ENCODE data around the gene BTAF1.

The BTAF1 gene

DNA sequence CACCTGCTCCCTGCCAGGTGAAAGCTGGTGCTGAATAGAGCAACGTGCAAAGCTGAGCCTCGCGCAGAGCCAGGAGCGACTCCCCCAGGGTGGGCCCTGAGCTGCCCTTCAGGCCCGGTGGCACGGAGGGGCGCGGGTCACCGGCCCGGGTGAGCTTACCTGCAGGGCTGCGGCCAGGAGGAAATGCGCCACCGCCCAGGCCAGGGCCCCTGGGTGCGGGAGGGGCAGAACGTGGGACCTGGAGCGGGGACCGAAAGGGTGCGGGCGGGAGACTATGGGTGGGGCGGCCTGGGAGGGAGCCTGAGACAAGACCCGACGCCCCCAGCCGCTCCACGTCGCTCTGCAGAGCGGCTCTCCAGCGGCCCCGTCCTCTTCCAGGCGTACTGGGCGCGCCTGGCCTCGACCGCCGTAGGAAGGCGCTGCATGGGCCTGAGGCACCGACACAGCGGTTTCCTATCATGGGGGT lies 122.1 kb downstream of the BTAF1 start:
- Histone ChIP-seq H3K36me3 (ENCODE audit: control insufficient read depth in 2 of 2, insufficient read depth in 2 of 2, low read length in 2 of 2) (peaks cover 4 to 5% of the 10 kb centered on the region in 2 donors), H3K27ac (ENCODE audit: low read length) (no peak overlapping the region), H3K4me1 (ENCODE audit: control insufficient read depth, insufficient read depth, low read length) (no peaks in the 10 kb centered on the region), H3K4me3 (ENCODE audit: low read length in 2 of 2) (no peak overlapping the region), H3K9me3 (ENCODE audit: control insufficient read depth in 2 of 2, low read length in 2 of 2) (no peaks in the 10 kb centered on the region), H3K27me3 (ENCODE audit: control insufficient read depth in 1 of 2, insufficient read depth in 2 of 2, low read length in 2 of 2) (no peaks in the 10 kb centered on the region), H3K9ac (ENCODE audit: low read length in 2 of 2) (no peak overlapping the region)

DNA sequence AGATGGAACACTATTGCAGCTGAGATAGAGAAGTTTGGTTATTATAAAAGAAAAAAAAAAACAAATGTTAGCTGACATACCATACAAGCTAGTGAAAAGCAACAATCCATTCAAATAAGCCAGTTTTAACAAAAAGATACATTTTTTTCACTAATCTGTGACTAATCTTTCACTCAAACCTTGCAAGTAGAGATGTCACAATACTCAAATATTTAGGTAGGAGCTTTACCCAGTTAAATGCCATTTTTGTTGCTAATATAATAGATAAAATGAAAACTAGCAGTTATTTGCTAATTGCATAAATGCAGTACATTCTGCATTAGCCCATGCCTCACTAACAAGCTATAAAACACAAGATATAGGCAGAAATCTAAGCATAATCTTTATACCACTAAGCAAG lies 123.6 kb downstream of the BTAF1 start:
- Histone ChIP-seq H3K9me3 (ENCODE audit: control insufficient read depth in 2 of 2, low read length in 2 of 2) (no peaks in the 10 kb centered on the region), H3K27ac (ENCODE audit: low read length) (no peak overlapping the region), H3K27me3 (ENCODE audit: control insufficient read depth in 1 of 2, insufficient read depth in 2 of 2, low read length in 2 of 2) (no peaks in the 10 kb centered on the region), H3K4me3 (ENCODE audit: low read length in 2 of 2) (no peak overlapping the region), H3K36me3 (ENCODE audit: control insufficient read depth in 2 of 2, insufficient read depth in 2 of 2, low read length in 2 of 2) (peaks cover 7 to 10% of the 10 kb centered on the region in 2 donors), H3K4me1 (ENCODE audit: control insufficient read depth, insufficient read depth, low read length) (no peaks in the 10 kb centered on the region), H3K9ac (ENCODE audit: low read length in 2 of 2) (no peak overlapping the region)

DNA sequence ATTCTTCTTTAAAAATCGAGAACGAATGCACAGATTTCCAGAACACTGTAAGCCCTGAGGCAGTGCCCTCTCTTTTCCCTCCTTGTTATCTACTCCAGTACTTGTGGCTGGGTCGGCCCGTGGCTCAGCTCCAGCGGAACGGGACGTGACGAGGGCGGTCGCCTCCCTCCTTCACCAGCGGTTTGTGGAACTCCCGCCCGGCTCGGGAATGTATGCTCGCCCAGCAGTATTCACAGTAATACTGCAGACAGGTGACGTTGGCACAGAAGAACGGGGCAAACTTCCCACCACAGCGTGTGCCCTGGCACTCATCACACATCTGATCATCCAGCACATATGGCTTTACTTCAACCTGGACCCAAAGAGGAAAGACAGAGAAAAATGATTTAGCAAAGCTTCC lies 128.5 kb downstream of the BTAF1 start:
- H3K27ac ChIP-seq (ENCODE audit: low read length) = no peak overlapping the region
- H3K9ac ChIP-seq (ENCODE audit: low read length in 2 of 2) = no peak overlapping the region
- H3K4me3 ChIP-seq (ENCODE audit: low read length in 2 of 2) = no peak overlapping the region
- H3K36me3 ChIP-seq (ENCODE audit: control insufficient read depth in 2 of 2, insufficient read depth in 2 of 2, low read length in 2 of 2) = peaks cover 12 to 14% of the 10 kb centered on the region in 2 donors
- no peaks in the 10 kb centered on the region for H3K4me1 ChIP-seq (ENCODE audit: control insufficient read depth, insufficient read depth, low read length)
- H3K9me3 ChIP-seq (ENCODE audit: control insufficient read depth in 2 of 2, low read length in 2 of 2) = no peaks in the 10 kb centered on the region
- H3K27me3 ChIP-seq (ENCODE audit: control insufficient read depth in 1 of 2, insufficient read depth in 2 of 2, low read length in 2 of 2) = no peaks in the 10 kb centered on the region

DNA sequence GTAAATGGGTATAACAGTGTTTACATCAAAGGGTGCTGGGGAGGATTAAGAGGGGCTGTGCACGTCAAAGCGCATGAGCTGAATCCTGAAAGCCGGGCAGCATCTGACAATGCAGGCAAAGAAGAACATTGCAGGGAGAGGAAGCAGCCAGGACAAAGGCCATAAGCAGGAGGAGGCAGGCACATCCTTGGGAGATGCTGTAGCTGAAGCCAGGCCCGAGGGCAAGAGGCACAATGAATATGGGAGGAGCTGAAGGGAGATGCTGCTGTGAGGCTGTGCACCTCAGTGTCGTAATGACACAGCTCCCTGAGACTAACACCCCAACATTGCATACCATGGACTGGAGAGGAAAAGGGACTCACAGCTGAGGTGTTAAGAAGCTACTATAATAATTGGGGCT lies 129.2 kb downstream of the BTAF1 start:
- Histone ChIP-seq H3K9ac (ENCODE audit: low read length in 2 of 2) (no peak overlapping the region), H3K36me3 (ENCODE audit: control insufficient read depth in 2 of 2, insufficient read depth in 2 of 2, low read length in 2 of 2) (peaks cover 12 to 13% of the 10 kb centered on the region in 2 donors), H3K4me1 (ENCODE audit: control insufficient read depth, insufficient read depth, low read length) (no peaks in the 10 kb centered on the region), H3K9me3 (ENCODE audit: control insufficient read depth in 2 of 2, low read length in 2 of 2) (no peaks in the 10 kb centered on the region), H3K4me3 (ENCODE audit: low read length in 2 of 2) (no peak overlapping the region), H3K27ac (ENCODE audit: low read length) (no peak overlapping the region), H3K27me3 (ENCODE audit: control insufficient read depth in 1 of 2, insufficient read depth in 2 of 2, low read length in 2 of 2) (no peaks in the 10 kb centered on the region)

DNA sequence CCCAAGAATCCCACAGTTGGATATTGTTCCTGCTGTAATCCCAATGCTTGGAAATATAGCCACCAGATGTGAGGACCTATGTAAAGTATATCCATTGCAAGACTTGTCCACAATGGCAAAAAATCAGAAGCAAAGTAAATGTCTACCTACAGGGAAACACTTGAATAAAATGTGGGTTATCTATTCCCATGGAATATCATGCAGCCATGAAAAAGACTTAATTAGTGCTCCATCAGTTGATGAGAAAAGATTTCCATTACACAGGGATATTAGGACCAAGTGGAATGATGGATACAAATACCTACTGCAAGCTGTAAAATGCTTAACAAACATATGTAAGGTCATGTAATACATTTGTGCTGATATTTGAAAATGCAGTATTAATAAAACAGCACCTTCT lies 131.2 kb downstream of the BTAF1 start:
- Histone ChIP-seq H3K4me3 (ENCODE audit: low read length in 2 of 2) (no peak overlapping the region), H3K36me3 (ENCODE audit: control insufficient read depth in 2 of 2, insufficient read depth in 2 of 2, low read length in 2 of 2) (peaks cover 8 to 9% of the 10 kb centered on the region in 2 donors)

DNA sequence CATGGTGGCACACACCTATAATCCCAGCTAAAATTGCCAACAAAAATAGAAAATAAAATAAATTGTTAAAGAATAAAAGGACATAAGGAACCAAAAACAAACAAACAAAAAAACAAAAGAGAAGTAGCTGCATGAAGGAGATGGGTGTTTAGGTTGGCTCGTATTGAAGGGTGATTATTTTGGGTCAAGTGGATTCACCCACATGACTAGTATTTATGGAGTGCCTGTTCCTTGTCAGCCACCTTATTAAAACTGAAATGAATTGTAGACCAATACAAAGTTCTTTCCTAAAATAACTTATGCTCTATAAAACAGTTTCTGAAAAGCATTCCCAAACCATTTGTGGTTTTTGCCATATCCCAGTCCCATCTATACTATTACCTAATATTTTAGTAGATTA lies 138.7 kb downstream of the BTAF1 start:
- no peak overlapping the region for H3K4me3 ChIP-seq (ENCODE audit: low read length in 2 of 2)
- no peaks in the 10 kb centered on the region for H3K27me3 ChIP-seq (ENCODE audit: control insufficient read depth in 1 of 2, insufficient read depth in 2 of 2, low read length in 2 of 2)
- no peak overlapping the region for H3K9ac ChIP-seq (ENCODE audit: low read length in 2 of 2)
- no peaks in the 10 kb centered on the region for H3K9me3 ChIP-seq (ENCODE audit: control insufficient read depth in 2 of 2, low read length in 2 of 2)
- H3K36me3 ChIP-seq (ENCODE audit: control insufficient read depth in 2 of 2, insufficient read depth in 2 of 2, low read length in 2 of 2) = no peaks in the 10 kb centered on the region
- H3K27ac ChIP-seq (ENCODE audit: low read length) = no peak overlapping the region
- H3K4me1 ChIP-seq (ENCODE audit: control insufficient read depth, insufficient read depth, low read length) = no peaks in the 10 kb centered on the region

More for the DNA sequence above, 131.2 kb downstream of the BTAF1 start:
- Histone ChIP-seq H3K27me3 (ENCODE audit: control insufficient read depth in 1 of 2, insufficient read depth in 2 of 2, low read length in 2 of 2) (no peaks in the 10 kb centered on the region), H3K4me1 (ENCODE audit: control insufficient read depth, insufficient read depth, low read length) (no peaks in the 10 kb centered on the region), H3K9ac (ENCODE audit: low read length in 2 of 2) (no peak overlapping the region), H3K9me3 (ENCODE audit: control insufficient read depth in 2 of 2, low read length in 2 of 2) (no peaks in the 10 kb centered on the region), H3K27ac (ENCODE audit: low read length) (no peak overlapping the region)

DNA sequence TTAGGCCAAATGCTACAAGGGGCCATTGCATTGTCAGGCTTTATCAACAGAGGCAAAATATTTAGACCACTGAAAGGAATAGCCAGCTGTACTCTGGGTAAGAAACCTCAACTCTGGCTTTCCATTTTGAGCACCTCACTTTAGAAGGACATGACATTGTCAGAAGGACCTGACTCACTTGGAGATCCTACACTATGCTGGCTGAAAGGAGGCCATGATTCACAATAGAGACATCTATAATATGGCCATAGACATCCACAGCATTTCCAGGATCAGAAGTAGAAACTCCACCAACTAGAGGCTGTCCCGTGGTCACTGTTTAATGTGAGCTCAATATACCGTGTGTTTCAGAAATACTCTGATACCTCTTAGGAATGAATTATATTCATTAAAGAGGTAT lies 140.9 kb downstream of the BTAF1 start:
- Histone ChIP-seq H3K9me3 (ENCODE audit: control insufficient read depth in 2 of 2, low read length in 2 of 2) (no peaks in the 10 kb centered on the region), H3K4me3 (ENCODE audit: low read length in 2 of 2) (no peak overlapping the region), H3K9ac (ENCODE audit: low read length in 2 of 2) (no peak overlapping the region), H3K27me3 (ENCODE audit: control insufficient read depth in 1 of 2, insufficient read depth in 2 of 2, low read length in 2 of 2) (no peaks in the 10 kb centered on the region), H3K4me1 (ENCODE audit: control insufficient read depth, insufficient read depth, low read length) (no peaks in the 10 kb centered on the region), H3K36me3 (ENCODE audit: control insufficient read depth in 2 of 2, insufficient read depth in 2 of 2, low read length in 2 of 2) (peaks cover 0 to 2% of the 10 kb centered on the region in 2 donors), H3K27ac (ENCODE audit: low read length) (no peak overlapping the region)

DNA sequence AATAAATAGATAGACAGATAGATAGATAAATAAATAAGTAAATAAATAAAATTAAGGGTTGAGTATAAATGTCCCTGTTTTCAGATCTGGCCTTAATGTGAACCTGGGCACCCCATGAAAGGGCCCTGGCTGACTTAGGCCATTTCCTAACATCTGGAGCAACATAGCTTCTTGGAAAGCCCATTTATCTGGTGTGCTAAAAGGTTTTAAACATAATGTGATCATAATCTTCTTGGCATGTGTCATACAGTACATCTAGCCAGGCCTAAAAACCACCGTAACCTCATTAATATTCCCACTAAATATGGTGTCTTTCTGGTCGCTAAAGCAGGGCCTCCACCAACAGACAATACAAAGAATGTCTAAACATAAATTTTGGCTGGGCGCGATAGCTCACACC lies 142.8 kb downstream of the BTAF1 start:
- no peaks in the 10 kb centered on the region for H3K27me3 ChIP-seq (ENCODE audit: control insufficient read depth in 1 of 2, insufficient read depth in 2 of 2, low read length in 2 of 2)
- no peaks in the 10 kb centered on the region for H3K4me1 ChIP-seq (ENCODE audit: control insufficient read depth, insufficient read depth, low read length)
- H3K4me3 ChIP-seq (ENCODE audit: low read length in 2 of 2) = no peak overlapping the region
- no peak overlapping the region for H3K27ac ChIP-seq (ENCODE audit: low read length)
- peaks cover 0 to 2% of the 10 kb centered on the region in 2 donors for H3K36me3 ChIP-seq (ENCODE audit: control insufficient read depth in 2 of 2, insufficient read depth in 2 of 2, low read length in 2 of 2)
- no peak overlapping the region for H3K9ac ChIP-seq (ENCODE audit: low read length in 2 of 2)
- H3K9me3 ChIP-seq (ENCODE audit: control insufficient read depth in 2 of 2, low read length in 2 of 2) = no peaks in the 10 kb centered on the region

DNA sequence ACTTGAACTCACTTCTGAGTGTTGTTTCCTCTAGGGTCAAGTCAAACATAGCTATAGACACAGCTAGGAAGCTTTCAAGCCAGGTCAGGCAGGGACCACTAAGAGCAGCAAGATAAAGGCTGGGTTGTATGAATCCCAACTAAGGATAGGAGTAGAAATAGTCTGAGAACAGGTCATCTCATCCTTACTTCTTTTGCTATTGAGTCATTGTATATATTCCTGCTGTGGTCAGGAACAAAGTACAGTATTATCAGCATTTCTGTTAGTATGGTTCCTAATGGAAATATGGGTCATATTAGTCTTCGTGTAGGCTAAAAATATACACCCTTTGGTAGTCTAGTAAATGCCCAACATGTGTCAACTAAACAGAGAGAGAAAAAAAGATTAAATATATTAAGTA lies 145.3 kb downstream of the BTAF1 start:
- H3K27ac ChIP-seq (ENCODE audit: low read length) = no peak overlapping the region
- H3K9me3 ChIP-seq (ENCODE audit: control insufficient read depth in 2 of 2, low read length in 2 of 2) = no peaks in the 10 kb centered on the region
- no peaks in the 10 kb centered on the region for H3K4me1 ChIP-seq (ENCODE audit: control insufficient read depth, insufficient read depth, low read length)
- peaks cover 0 to 2% of the 10 kb centered on the region in 2 donors for H3K36me3 ChIP-seq (ENCODE audit: control insufficient read depth in 2 of 2, insufficient read depth in 2 of 2, low read length in 2 of 2)
- H3K27me3 ChIP-seq (ENCODE audit: control insufficient read depth in 1 of 2, insufficient read depth in 2 of 2, low read length in 2 of 2) = no peaks in the 10 kb centered on the region
- H3K4me3 ChIP-seq (ENCODE audit: low read length in 2 of 2) = no peak overlapping the region
- no peak overlapping the region for H3K9ac ChIP-seq (ENCODE audit: low read length in 2 of 2)

DNA sequence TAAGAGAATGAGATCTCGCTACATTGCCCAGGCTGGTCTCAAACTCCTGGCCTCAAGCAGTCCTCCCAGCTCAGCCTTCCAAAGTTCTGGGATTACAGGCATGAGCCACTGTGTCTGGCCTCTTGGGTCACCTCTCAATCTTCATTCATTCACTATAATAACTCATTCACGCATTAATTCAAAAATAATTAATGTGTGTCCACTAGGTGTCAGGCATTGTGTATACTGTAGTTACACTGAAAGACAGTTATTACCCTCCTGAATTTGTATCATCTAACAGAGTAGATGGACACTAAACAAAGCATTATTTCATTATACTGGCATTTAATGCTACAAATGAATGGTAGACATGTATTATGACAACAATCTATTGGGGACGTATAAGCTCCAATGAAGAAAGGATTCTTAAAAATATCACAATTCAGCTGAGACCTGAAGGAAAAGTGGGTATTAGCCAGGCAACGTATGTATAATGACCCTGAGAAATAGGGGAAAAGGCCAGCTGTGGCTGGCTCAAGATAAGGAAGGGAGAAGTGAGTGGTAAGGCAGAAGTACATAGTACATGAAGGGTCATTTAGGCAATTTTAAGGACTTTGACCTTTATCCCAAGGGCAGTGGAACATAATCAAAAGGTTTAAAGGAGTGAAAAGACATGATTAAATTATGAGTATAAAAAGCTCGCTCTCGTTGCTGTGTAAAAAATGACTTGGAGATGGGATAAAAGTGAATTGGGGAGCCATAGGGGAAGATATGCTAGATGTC lies 150.7 kb downstream of the BTAF1 start:
- H3K36me3 ChIP-seq (ENCODE audit: control insufficient read depth in 2 of 2, insufficient read depth in 2 of 2, low read length in 2 of 2) = peaks cover 0 to 5% of the 10 kb centered on the region in 2 donors
- no peaks in the 10 kb centered on the region for H3K4me1 ChIP-seq (ENCODE audit: control insufficient read depth, insufficient read depth, low read length)
- no peak overlapping the region for H3K4me3 ChIP-seq (ENCODE audit: low read length in 2 of 2)
- no peaks in the 10 kb centered on the region for H3K27me3 ChIP-seq (ENCODE audit: control insufficient read depth in 1 of 2, insufficient read depth in 2 of 2, low read length in 2 of 2)
- H3K9ac ChIP-seq (ENCODE audit: low read length in 2 of 2) = no peak overlapping the region
- no peaks in the 10 kb centered on the region for H3K9me3 ChIP-seq (ENCODE audit: control insufficient read depth in 2 of 2, low read length in 2 of 2)
- H3K27ac ChIP-seq (ENCODE audit: low read length) = no peak overlapping the region

DNA sequence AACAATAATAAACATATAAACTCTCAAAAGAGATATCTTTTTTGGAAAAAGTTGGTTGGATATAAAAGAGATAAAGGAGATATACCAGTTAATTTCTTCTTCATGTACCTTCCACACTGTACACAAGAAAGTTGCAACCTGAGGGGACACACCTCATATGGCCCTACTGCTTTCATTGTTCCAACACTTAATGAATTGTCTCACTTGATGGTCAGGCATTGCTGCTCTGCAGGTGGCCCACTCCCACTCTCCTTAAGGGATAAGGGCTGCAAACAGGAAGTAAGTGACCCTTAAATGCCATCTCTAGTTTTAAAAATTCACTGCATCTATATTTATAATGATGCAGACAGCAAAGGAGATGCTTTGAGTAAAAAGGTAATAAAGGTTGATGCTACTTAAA lies 152.3 kb downstream of the BTAF1 start:
- no peaks in the 10 kb centered on the region for H3K4me1 ChIP-seq (ENCODE audit: control insufficient read depth, insufficient read depth, low read length)
- H3K36me3 ChIP-seq (ENCODE audit: control insufficient read depth in 2 of 2, insufficient read depth in 2 of 2, low read length in 2 of 2) = peaks cover 2 to 10% of the 10 kb centered on the region in 2 donors
- no peak overlapping the region for H3K27ac ChIP-seq (ENCODE audit: low read length)

More for the DNA sequence above, 152.3 kb downstream of the BTAF1 start:
- no peak overlapping the region for H3K4me3 ChIP-seq (ENCODE audit: low read length in 2 of 2)
- H3K9ac ChIP-seq (ENCODE audit: low read length in 2 of 2) = no peak overlapping the region
- no peaks in the 10 kb centered on the region for H3K27me3 ChIP-seq (ENCODE audit: control insufficient read depth in 1 of 2, insufficient read depth in 2 of 2, low read length in 2 of 2)
- H3K9me3 ChIP-seq (ENCODE audit: control insufficient read depth in 2 of 2, low read length in 2 of 2) = no peaks in the 10 kb centered on the region
